Activated CD4-positive, alpha-beta T cell treated with anti-CD3 and anti-CD28 coated beads, Interleukin-2, amount 50 U/mL, for 1 hour (primary cell): ENCODE data around the gene CCDC9.

ENCODE experiments used
- DNase-seq: peaks from one replicate; pipeline ENCODE4 v3.0.0-alpha.2; 2020

CCDC9 gene

GRCh38 chr19:47255879-47256692 is at the start of gene CCDC9:
Gene CCDC9 (plus strand): TSS chr19:47256525. CDS start chr19:47258401, 1,876 bp downstream.
- DNase-seq: peak; percentile 85

- DNase-seq: no peak
These were observed 46.8 kb upstream of the CCDC9 start for GRCh38 chr19:47209319-47210179.

GRCh38 chr19:47210180-47210490 is 46.2 kb upstream of the CCDC9 start:
- DNase-seq: no peak

GRCh38 chr19:47210689-47211316 is 45.5 kb upstream of the CCDC9 start:
- DNase-seq: peak; percentile 82

- no peak for DNase-seq
These were observed 40.7 kb upstream of the CCDC9 start for GRCh38 chr19:47215581-47215980.

- DNase-seq: no peak
These were observed 35.1 kb upstream of the CCDC9 start for GRCh38 chr19:47221080-47221841.

GRCh38 chr19:47221890-47222289 is 34.4 kb upstream of the CCDC9 start:
- no peak for DNase-seq

- DNase-seq: peak; percentile 86
These were observed 30.4 kb upstream of the CCDC9 start for GRCh38 chr19:47225746-47226425.

- DNase-seq: no peak
These were observed 29.6 kb upstream of the CCDC9 start for GRCh38 chr19:47226426-47227351.

GRCh38 chr19:47227352-47228167 is 28.8 kb upstream of the CCDC9 start:
- no peak for DNase-seq

- DNase-seq: peak; percentile 48
These were observed 28.0 kb upstream of the CCDC9 start for GRCh38 chr19:47228168-47228936.

- DNase-seq: no peak
These were observed 27.2 kb upstream of the CCDC9 start for GRCh38 chr19:47228937-47229675.

GRCh38 chr19:47229676-47230053 is 26.7 kb upstream of the CCDC9 start:
- DNase-seq: no peak

- peak; percentile 82 for DNase-seq
These were observed 26.0 kb upstream of the CCDC9 start for GRCh38 chr19:47230054-47230920.

GRCh38 chr19:47230921-47231214 is 25.5 kb upstream of the CCDC9 start, which contains the start of gene BBC3:
Gene BBC3 (minus strand): TSS chr19:47231199. CDS start chr19:47228431, 2,768 bp downstream.
- no peak for DNase-seq

GRCh38 chr19:47231215-47232054 is 24.9 kb upstream of the CCDC9 start:
- peak; percentile 92 for DNase-seq
